Measurements from ENCODE around the gene CLEC20A. TPM values are rescaled to one million over a fixed set of nuclear protein-coding genes. Genes with fewer than 3 reads are reported as not detected.

The CLEC20A gene
- total and polyA plus RNA-seq, 2 donors (not counting 1 experiment from before 2014, with no cell fraction given) = 4.9 to 5.2 TPM

- H3K27me3 Mint-ChIP-seq = peaks cover 8% of the 10 kb centered on the region
- peaks cover 7 to 10% of the 10 kb centered on the region in 2 donors for H3K4me1 ChIP-seq (ENCODE audit: control insufficient read depth in 2 of 2, insufficient read depth in 2 of 2, low read length in 2 of 2)
- H3K4me1 Mint-ChIP-seq = peaks cover 9% of the 10 kb centered on the region
- no peaks in the 10 kb centered on the region for H3K9me3 ChIP-seq (ENCODE audit: control extremely low read depth in 1 of 3, control insufficient read depth in 2 of 3, insufficient read depth in 1 of 3, low read length in 2 of 3)
- H3K79me2 ChIP-seq (ENCODE audit: control insufficient read depth, insufficient read depth, low read length) = no peaks in the 10 kb centered on the region
- CTCF ChIA-PET = no interaction called here
- no peak overlapping the region for H3K27ac ChIP-seq (ENCODE audit: low read length in 2 of 2)
- H4K20me1 ChIP-seq (ENCODE audit: control insufficient read depth, insufficient read depth, low read length, poor library complexity, severe bottlenecking) = no peaks in the 10 kb centered on the region
- H3K4me2 ChIP-seq (replicated peaks; ENCODE audit: low read depth, low read length, poor library complexity, severe bottlenecking) = no peak overlapping the region
- H3K27me3 ChIP-seq (replicated peaks in 1 of 4; ENCODE audit: control extremely low read depth in 1 of 4, control insufficient read depth in 3 of 4, insufficient read depth in 4 of 4, low read length in 3 of 4) = no peaks in the 10 kb centered on the region
- no peak overlapping the region for H2AFZ ChIP-seq (ENCODE audit: insufficient read depth, low read depth, low read length, poor library complexity, severe bottlenecking)
- no peaks in the 10 kb centered on the region for H3K9me3 Mint-ChIP-seq (ENCODE audit: insufficient read depth)
- H3K9ac ChIP-seq (ENCODE audit: low read length) = no peak overlapping the region
- DNase-seq (no peak), ATAC-seq (ENCODE audit: low read depth) (no peak)
- TF ChIP-seq EZH2 (IDR thresholded peaks at IDR 0.05; ENCODE audit: borderline replicate concordance, insufficient read depth, low read depth, low read length, poor library complexity, severe bottlenecking) = no peak
- no peak for TF ChIP-seq CTCF (IDR thresholded peaks at IDR 0.05)
- no peak overlapping the region for H3K4me3 ChIP-seq (ENCODE audit: control extremely low read depth in 1 of 5, extremely low read depth in 1 of 5, insufficient read depth in 1 of 5, low read depth in 2 of 5, low read length in 4 of 5)
- no peak overlapping the region for H3K27ac Mint-ChIP-seq
- POLR2A ChIA-PET = no interaction called here
- no peak overlapping the region for H3K4me3 Mint-ChIP-seq
- no peaks in the 10 kb centered on the region for H3K36me3 ChIP-seq (replicated peaks in 1 of 2; ENCODE audit: control extremely low read depth in 1 of 2, control insufficient read depth in 1 of 2, extremely low read depth in 1 of 2, insufficient read depth in 2 of 2, low read length in 1 of 2)
- WGBS (ENCODE audit: insufficient coverage) = 100% methylated on average over 2 of the region's 4 CpGs
- intact Hi-C loops (cut with micrococcal nuclease) = no loop called here
Measured at GRCh38 chr1:178491721-178492120, 5.0 kb downstream of the CLEC20A start.

GRCh38 chr1:178490967-178491366 is 5.8 kb downstream of the CLEC20A start:
- CTCF ChIA-PET = no interaction called here

More at GRCh38 chr1:178490967-178491366, 5.8 kb downstream of the CLEC20A start:
- POLR2A ChIA-PET = no interaction called here
- no peak for TF ChIP-seq EZH2 (IDR thresholded peaks at IDR 0.05; ENCODE audit: borderline replicate concordance, insufficient read depth, low read depth, low read length, poor library complexity, severe bottlenecking)
- no peak for TF ChIP-seq CTCF (IDR thresholded peaks at IDR 0.05)
- H3K4me3 ChIP-seq (ENCODE audit: control extremely low read depth in 1 of 5, extremely low read depth in 1 of 5, insufficient read depth in 1 of 5, low read depth in 2 of 5, low read length in 4 of 5) = no peak overlapping the region
- WGBS (ENCODE audit: insufficient coverage) = 96% methylated on average over 9 of the region's 9 CpGs
- H3K4me1 Mint-ChIP-seq = peaks cover 14% of the 10 kb centered on the region
- DNase-seq = no peak
- H3K27ac Mint-ChIP-seq = no peak overlapping the region
- no peak overlapping the region for H3K4me2 ChIP-seq (replicated peaks; ENCODE audit: low read depth, low read length, poor library complexity, severe bottlenecking)
- no peak overlapping the region for H2AFZ ChIP-seq (ENCODE audit: insufficient read depth, low read depth, low read length, poor library complexity, severe bottlenecking)
- H3K27ac ChIP-seq (ENCODE audit: low read length in 2 of 2) = no peak overlapping the region
- no peaks in the 10 kb centered on the region for H3K36me3 ChIP-seq (replicated peaks in 1 of 2; ENCODE audit: control extremely low read depth in 1 of 2, control insufficient read depth in 1 of 2, extremely low read depth in 1 of 2, insufficient read depth in 2 of 2, low read length in 1 of 2)
- H3K9ac ChIP-seq (ENCODE audit: low read length) = no peak overlapping the region
- no peak overlapping the region for H3K4me3 Mint-ChIP-seq
- H3K4me1 ChIP-seq (ENCODE audit: control insufficient read depth in 2 of 2, insufficient read depth in 2 of 2, low read length in 2 of 2) = peaks cover 13 to 17% of the 10 kb centered on the region in 2 donors
- no peaks in the 10 kb centered on the region for H3K27me3 ChIP-seq (replicated peaks in 1 of 4; ENCODE audit: control extremely low read depth in 1 of 4, control insufficient read depth in 3 of 4, insufficient read depth in 4 of 4, low read length in 3 of 4)
- ATAC-seq (ENCODE audit: low read depth) = no peak
- H3K9me3 Mint-ChIP-seq (ENCODE audit: insufficient read depth) = no peaks in the 10 kb centered on the region
- intact Hi-C loops (cut with micrococcal nuclease) = no loop called here
- no peaks in the 10 kb centered on the region for H3K79me2 ChIP-seq (ENCODE audit: control insufficient read depth, insufficient read depth, low read length)
- peaks cover 8% of the 10 kb centered on the region for H3K27me3 Mint-ChIP-seq
- no peaks in the 10 kb centered on the region for H4K20me1 ChIP-seq (ENCODE audit: control insufficient read depth, insufficient read depth, low read length, poor library complexity, severe bottlenecking)
- H3K9me3 ChIP-seq (ENCODE audit: control extremely low read depth in 1 of 3, control insufficient read depth in 2 of 3, insufficient read depth in 1 of 3, low read length in 2 of 3) = peaks cover 0 to 6% (median 0%) of the 10 kb centered on the region in 3 donors
